ENCODE results near the gene DACH1.

DNA sequence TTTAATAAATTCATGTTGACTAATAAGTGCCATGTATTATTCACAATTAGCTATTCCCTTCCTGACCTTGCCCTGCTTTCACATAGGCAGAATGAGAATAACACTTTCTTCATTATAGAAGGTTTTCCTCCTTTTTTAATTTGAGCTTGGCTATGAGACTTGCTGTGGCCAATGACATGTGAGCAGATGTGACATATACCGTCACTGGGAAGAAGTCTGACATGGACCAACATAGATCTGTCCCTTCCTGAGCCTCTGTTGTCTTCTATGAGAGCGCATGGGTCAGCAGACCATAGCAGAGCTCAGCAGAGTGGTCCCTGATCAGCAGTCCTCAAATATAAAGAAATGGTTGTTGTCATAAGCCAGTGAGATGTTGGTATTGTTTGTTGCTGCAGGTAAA, 163.9 kb downstream of the DACH1 start:
- no peak for TF ChIP-seq POLR2A (IDR thresholded peaks at IDR 0.05; ENCODE audit: low read depth, low read length)
- no peak for TF ChIP-seq JUN (IDR thresholded peaks at IDR 0.05; ENCODE audit: borderline replicate concordance, insufficient read depth, insufficient read length, low read depth)

All from endothelial cell of umbilical vein (primary cell).